HepG2 (cell line): ENCODE data around the gene ARHGAP20. TPM values are rescaled to one million over a fixed set of nuclear protein-coding genes. Genes with fewer than 3 reads are reported as not detected.

Experiments
- ATAC-seq: fragments of 200-7000 bp; cut with Tn5 transposase; 3 replicates; pipeline ENCODE4 v1.9.1; 2020; ENCODE audit warnings: mild to moderate bottlenecking, moderate library complexity
- BruUV-seq: library from RNA; stranded (reverse); fragments of 400-500 nt; replicated peaks from 2 replicates; lab custom pipeline; 2021; lab: Mats Ljungman, UMichigan
- CTCF ChIA-PET: fragments of 300-600 bp; formaldehyde crosslinking; extraction: SDS; loops from one replicate; lab custom pipeline; 2021; ENCODE audit warnings: low total read pairs, inconsistent platforms, low intra/inter-chr PET ratio; lab: Yijun Ruan, JAX
- POLR2A ChIA-PET: fragments of 350-600 bp; sonication (Branson Sonifier 250); formaldehyde crosslinking; loops from one replicate; lab custom pipeline; 2020; ENCODE audit warnings: antibody characterized with exemption, inconsistent platforms; lab: Yijun Ruan, JAX
- DNase-seq: peaks from one replicate; pipeline ENCODE4 v3.0.0-alpha.2; 2015; ENCODE audit warnings: low spot score
- FAIRE-seq: peaks from 3 replicates; lab custom pipeline; 2011; peaks lifted over from hg19 to GRCh38; lab: Jason Lieb, UNC
- H2AFZ ChIP-seq: one replicate; pipeline ENCODE4 v1.6.1; 2011; ENCODE audit warnings: low read length, inconsistent platforms
- H3K27ac ChIP-seq: fragments of 300-600 bp; 3 replicates; pipeline ENCODE4 v1.8.0; 2011; ENCODE audit warnings: mixed run types, mild to moderate bottlenecking, mixed read lengths, low read length, inconsistent platforms; ENCODE audit not compliant: insufficient read depth; ENCODE audit errors: extremely low read length
- H3K27me3 ChIP-seq, 2 experiments: fragments of 200-600 bp in 1 of 2; 2 replicates in 1 of 2; 3 replicates in 1 of 2; pipeline versions ENCODE4 v1.6.0 to v1.8.0; 2011; ENCODE audit warnings: low read length in 2 of 2, mild to moderate bottlenecking in 2 of 2, moderate library complexity in 2 of 2, inconsistent platforms in 1 of 2; ENCODE audit not compliant: insufficient read depth in 2 of 2, control insufficient read depth in 1 of 2
- H3K36me3 ChIP-seq, 2 experiments: fragments of 200-600 bp in 1 of 2; replicated peaks in 1 of 2; 2 replicates in 1 of 2; 3 replicates in 1 of 2; pipeline versions ENCODE4 v1.5.1 to v1.8.0; 2011; ENCODE audit warnings: low read length in 2 of 2, inconsistent platforms in 1 of 2; ENCODE audit not compliant: insufficient read depth in 2 of 2, control insufficient read depth in 1 of 2
- H3K4me1 ChIP-seq: 2 replicates; pipeline ENCODE4 v1.5.1; 2012; ENCODE audit warnings: low read length, inconsistent platforms; ENCODE audit not compliant: insufficient read depth
- H3K4me2 ChIP-seq: 2 replicates; pipeline ENCODE4 v1.6.0; 2011; ENCODE audit warnings: low read depth, low read length, inconsistent platforms
- H3K4me3 ChIP-seq, 3 experiments: fragments of 200-600 bp in 1 of 3; sonication (generic), shearing (Covaris generic) in 1 of 3; replicated peaks in 1 of 3; 2 replicates each; pipeline ENCODE4 v1.5.1; 2011 to 2016; ENCODE audit warnings: low read length in 3 of 3, inconsistent platforms in 2 of 3, low read depth in 2 of 3, mild to moderate bottlenecking in 2 of 3, control low read depth in 1 of 3, mixed read lengths in 1 of 3; ENCODE audit not compliant: insufficient read depth in 1 of 3
- H3K79me2 ChIP-seq: one replicate; pipeline ENCODE4 v1.6.1; 2011; ENCODE audit warnings: low read length, inconsistent platforms; ENCODE audit not compliant: insufficient read depth
- H3K9ac ChIP-seq: 2 replicates; pipeline ENCODE4 v1.6.0; 2011; ENCODE audit warnings: mild to moderate bottlenecking, low read depth, low read length, inconsistent platforms; ENCODE audit not compliant: insufficient read depth
- H3K9me3 ChIP-seq: 2 replicates; pipeline ENCODE4 v1.5.1; 2012; ENCODE audit warnings: mild to moderate bottlenecking, low read length
- H4K20me1 ChIP-seq: 2 replicates; pipeline ENCODE4 v1.6.0; 2011; ENCODE audit warnings: inconsistent platforms, mild to moderate bottlenecking, low read length, moderate library complexity; ENCODE audit not compliant: insufficient read depth
- AGO1 ChIP-seq: fragments of 200-400 bp; formaldehyde crosslinking; IDR thresholded peaks from 2 replicates; pipeline ENCODE4 v1.6.1; 2017; ENCODE audit warnings: mild to moderate bottlenecking, low read depth, low read length, moderate library complexity; ENCODE audit not compliant: poor library complexity, severe bottlenecking
- DBP ChIP-seq: sonication (generic); formaldehyde crosslinking; IDR thresholded peaks from 2 replicates; pipeline ENCODE4 v1.4.0; 2020; ENCODE audit warnings: missing genetic modification reagents; ENCODE audit errors: not compliant biosample characterization
- EEA1 ChIP-seq: sonication (generic); formaldehyde crosslinking; IDR thresholded peaks from 2 replicates; pipeline ENCODE4 v1.5.1; 2020; ENCODE audit warnings: mild to moderate bottlenecking, missing genetic modification reagents, borderline replicate concordance
- KIAA2018 ChIP-seq: sonication (generic); formaldehyde crosslinking; IDR thresholded peaks from 2 replicates; pipeline ENCODE4 v1.5.0; 2020; ENCODE audit warnings: mild to moderate bottlenecking, missing genetic modification reagents, borderline replicate concordance
- STAG1 ChIP-seq: sonication (generic); formaldehyde crosslinking; IDR thresholded peaks from 2 replicates; pipeline ENCODE4 v1.4.0; 2020; ENCODE audit warnings: missing genetic modification reagents
- TBX2 ChIP-seq: sonication (generic); formaldehyde crosslinking; IDR thresholded peaks from 2 replicates; pipeline ENCODE4 v1.5.0; 2020; ENCODE audit warnings: missing genetic modification reagents, mild to moderate bottlenecking, borderline replicate concordance
- WGBS: methylation state at CpG from one replicate; pipeline ENCODE4 v1.1.6; 2017; ENCODE audit warnings: low lambda C conversion rate; 5-methylcytosine and 5-hydroxymethylcytosine counted together
- in situ Hi-C: cut with HindIII; loops from 2 replicates; pipeline ENCODE4 v1.10.0; 2017; ENCODE audit warnings: low pct_unique_long_range_greater_than_20kb; ENCODE audit not compliant: extremely low pct_ligation_motif_present
- intact Hi-C: fragments of 100-400 bp; cut with micrococcal nuclease; formaldehyde crosslinking; loops from one replicate; pipeline ENCODE4 v1.10.0; 2022; ENCODE audit not compliant: unreplicated experiment
- polyA plus RNA-seq, 8 experiments: library from polyadenylated mRNA; depleted of rRNA in 3 of 8; stranded (reverse) in 7 of 8; unstranded in 1 of 8; fragments of >200 nt; fragmentation: Illumina TruSeq in 4 of 8; extraction: Trizol in 4 of 8; gene quantifications; 2 replicates each; pipeline versions ENCODE4 v1.2.1 to v1.2.3, GENCODE V29; 2011 to 2016; ENCODE audit warnings: low read depth in 4 of 8, missing spikeins in 1 of 8, mixed read lengths in 1 of 8; ENCODE audit not compliant: insufficient read depth in 1 of 8
- total RNA-seq, 5 experiments: library from RNA; depleted of rRNA; stranded (reverse); fragments of >200 nt; fragmentation: Illumina TruSeq; extraction: Trizol; gene quantifications; 2 replicates each; pipeline ENCODE4 v1.2.3, GENCODE V29; 2016; ENCODE audit warnings: low read depth in 1 of 5

The ARHGAP20 gene
- total and polyA plus RNA-seq, 2 of the 13 experiments (the other 11 are each of a cell fraction or from before 2014, with no cell fraction given): not detected

- TF ChIP-seq TBX2 (CRISPR knock-in tag): no peak
Observed at GRCh38 chr11:110613197-110613918, 98.9 kb downstream of the ARHGAP20 start (continued).

DNA sequence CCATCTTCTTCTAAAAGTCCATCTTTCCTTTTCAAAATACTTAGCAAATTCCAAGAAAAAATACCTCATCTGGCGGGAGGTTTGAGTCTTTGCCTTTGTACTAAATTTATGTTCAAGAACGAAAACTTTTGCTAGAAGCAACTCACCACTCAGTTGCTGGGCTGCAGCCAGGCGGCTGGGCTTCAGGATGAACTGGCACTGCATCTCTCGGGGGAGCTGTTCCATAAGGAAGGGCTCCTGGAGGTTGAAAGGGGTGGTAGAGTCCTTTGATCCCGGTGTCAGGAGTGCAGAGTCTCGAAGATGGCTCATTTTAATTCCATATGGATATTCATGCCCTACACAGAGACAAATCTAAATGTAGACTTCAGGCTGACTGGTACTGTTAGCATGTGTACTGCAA is 105.8 kb downstream of the ARHGAP20 start:
- no peak overlapping the region for H3K9ac ChIP-seq
- FAIRE-seq (no peak), ATAC-seq (no peak), DNase-seq (no peak)
- in situ Hi-C loops (no loop called here), intact Hi-C loops (no loop called here)
- H3K4me2 ChIP-seq: no peak overlapping the region
- no peaks in the 10 kb centered on the region for H3K9me3 ChIP-seq
- H2AFZ ChIP-seq: no peak overlapping the region
- no peaks in the 10 kb centered on the region for H3K79me2 ChIP-seq
- no peak overlapping the region for H3K4me3 ChIP-seq
- no peaks in the 10 kb centered on the region for H3K36me3 ChIP-seq
- no peaks in the 10 kb centered on the region for H3K27me3 ChIP-seq
- CTCF ChIA-PET: no interaction called here
- no peak overlapping the region for H3K27ac ChIP-seq
- 2% methylated on average over 6 of the region's 6 CpGs for whole genome bisulfite sequencing
- H4K20me1 ChIP-seq: no peaks in the 10 kb centered on the region
- no peaks in the 10 kb centered on the region for H3K4me1 ChIP-seq
- BruUV-seq: no TSS peak
- POLR2A ChIA-PET: no interaction called here
- TF ChIP-seq KIAA2018 (CRISPR knock-in tag) (no peak), DBP (CRISPR knock-in tag) (no peak), STAG1 (CRISPR knock-in tag) (no peak), AGO1 (no peak), EEA1 (CRISPR knock-in tag) (no peak)
